ENCODE data around the gene SNRNP35.

DNA sequence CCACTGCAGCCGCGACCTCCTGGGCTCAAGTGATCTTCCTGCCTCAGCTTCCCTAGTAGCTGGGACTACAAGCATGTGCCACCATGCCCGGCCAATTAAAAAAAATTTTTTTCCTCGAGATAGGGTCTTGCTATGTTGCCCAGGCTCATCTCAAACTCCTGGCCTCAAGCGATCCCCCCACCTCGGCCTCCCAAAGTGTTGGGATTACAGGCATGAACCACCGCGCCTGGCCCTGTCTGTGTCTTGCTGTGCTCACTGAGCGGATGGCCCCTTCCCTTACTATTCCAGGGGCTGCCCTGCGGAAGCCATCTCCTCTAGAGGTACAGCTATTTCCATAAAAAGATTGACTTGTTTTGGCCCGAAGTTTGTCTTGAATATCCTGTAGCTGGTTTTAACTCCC, 20.1 kb downstream of the SNRNP35 start:
- TF ChIP-seq, protein P1, sequence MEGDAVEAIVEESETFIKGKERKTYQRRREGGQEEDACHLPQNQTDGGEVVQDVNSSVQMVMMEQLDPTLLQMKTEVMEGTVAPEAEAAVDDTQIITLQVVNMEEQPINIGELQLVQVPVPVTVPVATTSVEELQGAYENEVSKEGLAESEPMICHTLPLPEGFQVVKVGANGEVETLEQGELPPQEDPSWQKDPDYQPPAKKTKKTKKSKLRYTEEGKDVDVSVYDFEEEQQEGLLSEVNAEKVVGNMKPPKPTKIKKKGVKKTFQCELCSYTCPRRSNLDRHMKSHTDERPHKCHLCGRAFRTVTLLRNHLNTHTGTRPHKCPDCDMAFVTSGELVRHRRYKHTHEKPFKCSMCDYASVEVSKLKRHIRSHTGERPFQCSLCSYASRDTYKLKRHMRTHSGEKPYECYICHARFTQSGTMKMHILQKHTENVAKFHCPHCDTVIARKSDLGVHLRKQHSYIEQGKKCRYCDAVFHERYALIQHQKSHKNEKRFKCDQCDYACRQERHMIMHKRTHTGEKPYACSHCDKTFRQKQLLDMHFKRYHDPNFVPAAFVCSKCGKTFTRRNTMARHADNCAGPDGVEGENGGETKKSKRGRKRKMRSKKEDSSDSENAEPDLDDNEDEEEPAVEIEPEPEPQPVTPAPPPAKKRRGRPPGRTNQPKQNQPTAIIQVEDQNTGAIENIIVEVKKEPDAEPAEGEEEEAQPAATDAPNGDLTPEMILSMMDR (IDR thresholded peaks at IDR 0.05; ENCODE audit: insufficient read depth, low read depth, low read length), result no peak
- TF ChIP-seq EZH2 (IDR thresholded peaks at IDR 0.05; ENCODE audit: insufficient read depth, low read length), result no peak

All from astrocyte (in vitro differentiated cells and primary cell).